GM21576 (cell line): ENCODE data around the gene CD300LF.

ENCODE experiments used
- ATAC-seq: cut with Tn5 transposase; IDR thresholded peaks from one replicate; pipeline ENCODE4 v1.9.1; 2021; ENCODE audit warnings: mild to moderate bottlenecking, moderate library complexity; ENCODE audit not compliant: unreplicated experiment

CD300LF gene

GRCh38 chr17:74730491-74731346 is 18.0 kb upstream of the CD300LF start:
- no peak for ATAC-seq

- ATAC-seq, result no peak
Measured at GRCh38 chr17:74729866-74730265, 17.1 kb upstream of the CD300LF start.

- ATAC-seq, result no peak
Measured at GRCh38 chr17:74729368-74729767, 16.6 kb upstream of the CD300LF start.

- no peak for ATAC-seq
Measured at GRCh38 chr17:74728702-74729075, 16.0 kb upstream of the CD300LF start.

- ATAC-seq, result no peak
Measured at GRCh38 chr17:74728033-74728701, 15.4 kb upstream of the CD300LF start.

GRCh38 chr17:74725111-74725510 is 12.4 kb upstream of the CD300LF start:
- ATAC-seq, result no peak

- no peak for ATAC-seq
Measured at GRCh38 chr17:74723891-74724290, 11.2 kb upstream of the CD300LF start.

GRCh38 chr17:74722782-74723181 is 10.1 kb upstream of the CD300LF start:
- no peak for ATAC-seq

- ATAC-seq, result no peak
Measured at GRCh38 chr17:74720506-74720905, 7.8 kb upstream of the CD300LF start.

- ATAC-seq, result no peak
Measured at GRCh38 chr17:74715144-74715543, 2.4 kb upstream of the CD300LF start.

GRCh38 chr17:74713171-74713755 is 540 bp upstream of the CD300LF start:
- no peak for ATAC-seq

GRCh38 chr17:74712301-74712700 is 422 bp downstream of the CD300LF start:
- ATAC-seq, result no peak

- ATAC-seq, result no peak
Measured at GRCh38 chr17:74711058-74711824, 1.5 kb downstream of the CD300LF start.

- no peak for ATAC-seq
Measured at GRCh38 chr17:74704544-74704943, 8.2 kb downstream of the CD300LF start.

- ATAC-seq, result no peak
Measured at GRCh38 chr17:74703311-74703710, 9.4 kb downstream of the CD300LF start.

- no peak for ATAC-seq
Measured at GRCh38 chr17:74702116-74702871, 10.4 kb downstream of the CD300LF start.

GRCh38 chr17:74699236-74699635 is 13.5 kb downstream of the CD300LF start:
- ATAC-seq, result no peak

GRCh38 chr17:74698069-74698468 is 14.7 kb downstream of the CD300LF start:
- no peak for ATAC-seq

GRCh38 chr17:74697515-74697914 is 15.2 kb downstream of the CD300LF start:
- no peak for ATAC-seq

- no peak for ATAC-seq
Measured at GRCh38 chr17:74695629-74696028, 17.1 kb downstream of the CD300LF start.

GRCh38 chr17:74694081-74694480 is 18.6 kb downstream of the CD300LF start:
- ATAC-seq, result no peak
